CD4-positive, alpha-beta T cell treated with Interleukin-17A for 4 hours (primary cell): ENCODE data around the gene IL10RB.

Source experiments
- DNase-seq: peaks from one replicate; pipeline ENCODE4 v3.0.0-alpha.2; 2020; ENCODE audit warnings: mixed read lengths

Gene IL10RB

GRCh38 chr21:33339135-33339534, 73.0 kb downstream of the IL10RB start:
- no peak for DNase-seq

- no peak for DNase-seq
Observed at GRCh38 chr21:33339918-33340317, 73.8 kb downstream of the IL10RB start.

GRCh38 chr21:33345751-33346238, 79.6 kb downstream of the IL10RB start:
- DNase-seq, result no peak
